NCI-H1417 (cell line): ENCODE data around the gene MMP11.

ENCODE experiments used
- DNase-seq, 3 experiments: peaks; one replicate each; lab custom pipeline; 2025; lab: John Stamatoyannopoulos, UW

The MMP11 gene

DNA sequence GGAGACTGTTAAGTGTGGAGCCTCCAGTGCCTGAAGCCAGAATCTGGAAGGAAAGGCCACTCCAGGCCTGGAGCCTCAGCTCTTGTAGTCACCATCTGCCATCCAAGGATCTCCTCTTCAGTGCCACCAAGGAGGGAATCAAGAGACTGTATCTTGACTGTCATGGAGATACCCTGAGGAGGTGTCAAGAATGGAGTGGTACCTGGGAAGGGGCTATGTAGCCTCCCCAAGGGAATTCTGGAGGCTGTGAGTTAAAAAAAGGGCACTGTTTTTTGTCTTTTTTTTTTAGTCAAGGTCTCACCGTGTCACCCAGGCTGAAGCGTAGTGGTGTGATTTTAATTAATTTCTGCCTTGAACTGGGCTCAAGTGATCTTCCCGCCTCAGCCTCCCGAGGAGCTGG is 13.1 kb upstream of the MMP11 start:
- DNase-seq: no peak

DNA sequence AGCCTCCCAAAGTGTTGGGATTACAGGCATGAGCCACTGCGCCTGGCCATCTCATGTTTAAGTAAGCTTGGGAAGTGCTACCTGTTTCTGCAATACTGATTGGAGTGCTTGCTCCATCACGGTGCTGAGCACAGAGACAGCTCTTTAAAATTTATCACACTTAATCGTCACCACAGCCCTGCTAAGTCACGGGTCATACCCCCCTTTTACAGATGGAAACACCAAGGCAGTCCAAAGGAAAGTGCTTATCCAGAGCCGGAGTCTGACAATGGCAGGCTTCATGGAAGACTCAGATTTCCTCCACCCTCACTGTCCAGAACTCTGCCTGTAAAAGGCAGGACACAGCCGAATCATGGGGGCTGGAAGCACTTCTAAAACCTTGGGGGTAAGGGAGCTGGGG is 12.6 kb upstream of the MMP11 start:
- DNase-seq: no peak

GRCh38 chr22:23762842-23763578 is 9.6 kb upstream of the MMP11 start, which contains the start of gene C22orf15:
Gene C22orf15 (plus strand): TSS chr22:23762990. CDS start chr22:23763307, 317 bp downstream.
- no peak for DNase-seq

DNA sequence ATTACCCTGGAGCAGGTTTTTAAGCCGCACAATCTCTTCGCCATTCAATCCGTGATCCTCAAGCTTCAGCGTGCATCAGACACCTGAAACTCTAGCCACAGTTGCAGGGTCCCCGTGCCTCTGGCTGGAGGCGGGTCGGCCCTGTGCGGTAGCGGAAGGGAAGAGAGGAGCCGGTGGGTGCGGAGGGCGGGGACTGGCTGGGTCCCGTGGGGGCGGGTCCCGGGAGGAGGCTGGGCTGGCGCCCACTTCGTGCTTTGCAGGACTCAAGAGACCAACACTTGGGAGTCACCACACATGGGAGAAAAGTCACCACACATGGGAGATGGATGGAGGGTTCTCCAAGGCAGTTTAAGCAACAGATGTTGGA is 9.1 kb upstream of the MMP11 start:
- no peak for DNase-seq

DNA sequence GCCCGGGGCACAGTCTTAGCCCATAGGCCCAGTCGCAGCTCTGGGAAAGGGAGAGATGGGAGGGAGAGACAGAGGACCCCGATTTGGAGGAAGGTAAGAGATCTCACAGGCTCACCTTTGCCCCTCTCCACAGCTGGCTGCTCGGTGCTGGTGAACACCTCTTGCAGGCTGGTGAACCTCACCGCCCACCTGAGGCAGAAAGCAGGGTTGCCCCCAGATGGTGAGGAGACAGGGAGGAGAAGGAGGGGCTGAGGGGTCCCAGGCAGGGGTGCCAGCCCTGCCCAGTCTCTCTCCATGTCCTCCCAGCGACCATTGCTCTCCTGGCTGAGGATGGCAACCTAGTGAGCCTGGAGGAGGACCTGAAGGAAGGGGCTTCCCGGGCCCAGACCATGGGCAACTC is 8.7 kb upstream of the MMP11 start:
- no peak for DNase-seq

DNA sequence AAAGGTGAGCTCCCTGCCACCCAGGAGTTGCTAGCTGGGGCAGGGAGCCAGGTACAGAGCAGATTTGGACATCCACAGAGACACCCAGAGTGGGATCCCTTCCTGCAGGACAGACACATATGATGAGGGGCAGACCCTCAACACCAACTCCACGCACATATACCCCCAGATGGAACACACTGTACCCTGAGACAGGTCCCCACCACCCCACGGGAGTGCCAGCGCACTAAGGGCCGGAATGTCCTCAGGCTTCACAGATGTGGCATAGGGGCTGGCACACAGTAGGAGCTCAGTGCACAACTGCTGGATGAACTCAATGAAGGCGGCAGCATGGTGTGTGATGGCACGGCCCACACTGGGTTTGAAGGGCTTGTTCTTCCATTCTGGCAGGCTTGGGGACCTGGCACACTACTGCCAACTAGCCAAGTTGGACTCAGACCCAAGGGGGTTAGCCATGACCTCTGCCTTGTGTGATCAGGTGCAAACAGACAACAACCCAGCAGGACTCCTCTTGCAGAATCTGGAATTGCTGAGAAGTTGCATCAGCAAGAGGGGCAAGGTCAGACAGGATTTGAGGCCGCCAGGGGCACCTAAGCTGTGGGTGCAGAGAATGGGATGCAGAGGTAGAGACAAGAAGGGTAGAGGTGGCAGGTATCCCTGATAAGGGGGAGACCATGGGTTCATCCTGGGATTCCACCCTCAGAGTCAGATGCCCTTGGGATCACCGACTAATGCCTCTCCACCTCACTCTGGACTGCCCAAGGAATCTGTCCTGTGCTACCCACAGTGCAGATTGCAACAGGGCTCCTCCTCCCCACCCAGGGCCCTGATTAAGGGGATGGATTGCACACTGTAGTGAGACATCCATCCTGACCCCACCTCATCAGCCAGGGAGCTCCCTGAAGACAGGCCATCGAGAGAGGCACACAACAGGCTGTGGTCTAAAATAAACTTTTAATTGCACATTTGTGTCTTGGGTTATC is 7.5 kb upstream of the MMP11 start:
- DNase-seq: no peak

GRCh38 chr22:23767303-23767672 is 5.4 kb upstream of the MMP11 start:
- DNase-seq: no peak

- peak; percentile 65 to 71 (median 69) for DNase-seq
Observed at GRCh38 chr22:23767673-23768548, 4.7 kb upstream of the MMP11 start, which contains the start of gene CHCHD10. Gene CHCHD10 (minus strand): TSS chr22:23767972. CDS start chr22:23767874, 98 bp downstream.

DNA sequence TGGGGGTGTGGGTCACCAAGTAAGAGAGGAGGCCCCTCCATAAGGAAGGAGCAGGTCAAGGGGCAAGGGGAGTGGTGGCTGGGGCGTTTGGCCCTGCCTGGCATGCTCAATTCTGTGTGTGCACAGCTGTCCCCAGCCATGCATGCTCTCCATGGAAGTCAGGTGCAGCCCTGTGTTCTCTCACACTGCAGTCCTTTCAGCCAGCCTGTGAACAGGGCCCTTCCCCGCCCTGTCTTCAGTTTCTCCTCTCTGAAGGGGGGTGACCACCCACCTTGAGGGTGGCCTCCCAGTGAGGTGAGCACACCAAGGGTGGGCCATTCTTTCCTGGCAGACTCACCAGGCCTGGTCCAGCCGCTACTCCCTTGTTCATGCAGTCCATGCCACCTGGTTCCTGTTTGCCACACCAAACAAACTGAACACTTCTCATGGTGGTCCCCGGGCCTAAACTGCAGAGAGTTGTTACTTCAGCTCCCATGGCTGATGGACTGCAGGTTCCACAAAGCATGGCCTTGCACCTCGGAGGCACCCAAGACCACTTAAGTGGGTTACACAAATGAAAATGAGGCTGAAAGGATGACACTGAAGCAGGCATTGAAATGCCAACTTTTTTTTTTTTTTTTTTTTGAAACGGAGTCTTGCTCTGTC is 3.2 kb upstream of the MMP11 start:
- peak in 2 of 3 experiments; percentile 2 to 8 for DNase-seq

DNA sequence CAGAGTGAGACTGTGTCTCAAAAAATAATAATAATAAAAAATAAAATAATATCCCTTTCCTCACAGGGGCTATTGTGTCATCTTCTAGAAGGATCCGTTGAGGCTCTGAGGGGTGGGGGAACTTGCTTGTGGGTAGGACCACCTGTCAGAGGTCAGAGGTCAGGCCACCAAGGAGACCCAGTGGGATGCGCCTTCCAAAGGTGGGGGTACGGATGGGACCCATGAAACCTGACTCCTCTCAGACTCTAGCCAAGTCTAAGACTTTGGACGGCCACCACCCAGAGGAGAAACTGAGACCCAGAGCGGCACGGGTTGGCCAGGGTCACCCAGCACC is 367 bp upstream of the MMP11 start:
- no peak for DNase-seq

DNA sequence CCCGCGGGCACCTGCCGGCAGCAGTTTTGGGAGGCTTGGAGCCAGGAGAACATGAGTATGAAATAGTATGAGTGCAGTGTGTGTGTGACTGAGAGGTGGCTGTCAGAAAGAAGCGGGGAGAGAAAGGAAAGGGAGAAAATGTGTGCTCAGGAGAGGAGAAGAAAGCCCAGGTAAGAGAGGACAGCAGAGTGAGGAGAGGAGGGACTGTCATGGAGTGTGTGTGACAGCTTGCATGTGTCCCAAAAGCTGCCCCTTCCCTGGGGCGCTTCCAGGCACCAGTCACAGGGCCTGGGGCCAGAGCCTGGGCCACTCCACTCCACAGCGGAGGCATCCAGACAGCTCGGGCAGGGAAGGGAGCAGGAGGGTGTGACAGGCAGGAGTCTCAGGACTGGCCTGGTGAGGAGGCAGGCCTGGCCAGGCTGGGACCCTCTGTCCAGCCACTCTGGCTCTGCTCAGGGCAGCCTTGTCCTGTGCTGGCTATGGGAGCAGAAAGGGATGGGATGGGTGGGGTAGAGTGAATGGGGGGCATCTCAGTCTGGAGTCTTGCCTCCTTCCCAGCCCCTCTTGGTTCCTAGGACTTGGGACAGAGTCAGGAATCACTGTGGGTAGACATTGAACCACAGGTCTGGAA is 949 bp downstream of the MMP11 start:
- no peak for DNase-seq

GRCh38 chr22:23774114-23774921 is 1.7 kb downstream of the MMP11 start:
- no peak for DNase-seq

DNA sequence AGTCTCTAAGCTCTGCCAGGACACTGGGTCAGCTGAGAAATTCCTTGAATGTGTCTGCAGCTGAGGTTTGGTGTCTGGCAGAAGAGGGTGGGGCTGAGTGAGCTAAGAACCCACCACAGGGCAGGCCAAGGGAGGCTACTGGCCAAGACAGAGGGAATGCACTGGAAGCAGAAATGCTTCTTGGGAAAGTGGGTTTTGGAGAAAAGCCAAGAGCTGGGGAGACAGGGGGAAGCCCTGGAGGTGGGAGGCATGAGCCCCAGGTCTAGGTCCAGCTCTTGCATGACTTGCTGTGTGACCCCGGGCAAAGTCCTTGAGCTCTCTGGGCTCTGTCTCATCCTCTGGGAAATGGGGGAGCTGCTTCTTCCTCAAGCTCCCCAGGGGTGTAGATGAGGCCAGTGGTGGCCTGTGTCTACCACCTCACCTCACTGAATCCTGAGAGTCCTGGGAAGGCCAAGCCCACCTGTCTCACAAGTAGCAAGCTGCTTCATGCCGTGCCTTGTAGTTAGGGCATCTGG is 2.3 kb downstream of the MMP11 start:
- DNase-seq: no peak

- no peak for DNase-seq
Observed at GRCh38 chr22:23775779-23776375, 3.2 kb downstream of the MMP11 start.

- DNase-seq: no peak
Observed at GRCh38 chr22:23777776-23778576, 5.3 kb downstream of the MMP11 start.

- DNase-seq: no peak
Observed at GRCh38 chr22:23778577-23778900, 5.9 kb downstream of the MMP11 start.

GRCh38 chr22:23779083-23779482 is 6.4 kb downstream of the MMP11 start:
- no peak for DNase-seq

DNA sequence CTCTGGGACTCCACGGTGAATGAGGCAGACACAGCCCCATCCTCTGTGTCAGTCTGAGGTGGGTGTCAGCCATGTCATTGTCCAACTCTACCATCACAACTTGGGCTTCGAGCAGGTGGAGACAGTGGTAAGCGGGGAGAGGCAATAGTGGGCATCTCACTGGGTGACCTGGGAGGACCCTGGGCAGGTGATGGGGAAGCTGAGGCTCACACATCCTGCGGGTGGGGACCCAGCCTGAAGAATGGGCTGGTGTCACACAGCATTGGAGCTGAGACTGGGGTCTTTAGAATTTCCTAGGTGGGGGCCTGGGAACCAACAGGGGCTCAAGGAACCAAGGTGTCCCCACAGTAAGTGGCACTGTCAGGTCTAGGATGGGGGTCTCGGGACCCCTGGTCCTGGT is 7.1 kb downstream of the MMP11 start:
- no peak for DNase-seq
